PC-9 (cell line): ENCODE measurements around the gene SEL1L.
"Not testable (repeated sequence)": the region's sequence is repeated elsewhere in the genome, so short reads cannot be mapped to it uniquely, and the experiment has no call there.

ENCODE experiments used
- CTCF ChIP-seq: fragments of 200-600 bp; sonication (generic); conservative IDR thresholded peaks from 2 replicates; pipeline ENCODE4 v1.6.1; 2017; ENCODE audit warnings: mixed run types, antibody characterized with exemption, mild to moderate bottlenecking, moderate library complexity
- EZH2 ChIP-seq: fragments of 200-600 bp; sonication (generic); IDR thresholded peaks from 2 replicates; pipeline ENCODE4 v1.8.0; 2017; ENCODE audit warnings: antibody characterized with exemption, low read depth

- TF ChIP-seq CTCF, EZH2: not testable (repeated sequence)
These were observed 17.7 kb downstream of the SEL1L start for GRCh38 chr14:81515927-81516326.
